OCI-LY1 (cell line): Measurements from ENCODE around the gene GABRA4.
A peak's percentile ranks its signal among the peaks of the same experiment; 100 is the strongest.

Experiments used
- H2AFZ ChIP-seq: fragments of 200-600 bp; sonication (generic), shearing (Covaris generic); 2 replicates; pipeline ENCODE4 v1.6.0; 2014; ENCODE audit warnings: antibody characterized with exemption, mild to moderate bottlenecking, low read length
- H3F3A ChIP-seq: fragments of 200-600 bp; sonication (generic), shearing (Covaris generic); 2 replicates; pipeline ENCODE4 v1.6.0; 2014; ENCODE audit warnings: mild to moderate bottlenecking, antibody characterized with exemption, low read length, moderate library complexity; ENCODE audit not compliant: insufficient read depth
- H3K27ac ChIP-seq: fragments of 200-600 bp; sonication (generic); 2 replicates; pipeline ENCODE4 v1.5.1; 2014; ENCODE audit warnings: low read length, mixed run types, mild to moderate bottlenecking, low read depth; ENCODE audit not compliant: poor library complexity, severe bottlenecking
- H3K27me3 ChIP-seq: fragments of 200-600 bp; sonication (generic); 2 replicates; pipeline ENCODE4 v1.6.0; 2014; ENCODE audit warnings: antibody characterized with exemption, mild to moderate bottlenecking, low read length, moderate library complexity; ENCODE audit not compliant: insufficient read depth
- H3K36me3 ChIP-seq: fragments of 200-600 bp; sonication (generic); 2 replicates; pipeline ENCODE4 v1.6.1; 2014; ENCODE audit warnings: mild to moderate bottlenecking, antibody characterized with exemption, low read length, moderate library complexity, mixed read lengths; ENCODE audit not compliant: insufficient read depth
- H3K4me1 ChIP-seq: fragments of 200-600 bp; sonication (generic); 2 replicates; pipeline ENCODE4 v1.5.1; 2014; ENCODE audit warnings: mild to moderate bottlenecking, low read length, moderate library complexity; ENCODE audit not compliant: insufficient read depth, severe bottlenecking
- H3K4me2 ChIP-seq: fragments of 200-600 bp; sonication (generic), shearing (Covaris generic); 2 replicates; pipeline ENCODE4 v1.6.1; 2014; ENCODE audit warnings: low read length
- H3K4me3 ChIP-seq: fragments of 200-600 bp; sonication (generic); 2 replicates; pipeline ENCODE4 v1.5.1; 2014; ENCODE audit warnings: low read length, low read depth, mild to moderate bottlenecking, mixed read lengths; ENCODE audit not compliant: poor library complexity, severe bottlenecking
- H3K79me2 ChIP-seq: fragments of 200-600 bp; shearing (Covaris generic); 2 replicates; pipeline ENCODE4 v1.6.1; 2016; ENCODE audit warnings: mixed run types, low read length, mixed read lengths; ENCODE audit not compliant: insufficient read depth
- H3K9ac ChIP-seq: fragments of 200-600 bp; sonication (generic), shearing (Covaris generic); 2 replicates; pipeline ENCODE4 v1.6.1; 2014; ENCODE audit warnings: mild to moderate bottlenecking, low read length, mixed read lengths
- H3K9me2 ChIP-seq: fragments of 200-600 bp; sonication (generic), shearing (Covaris generic); 2 replicates; pipeline ENCODE4 v1.6.1; 2014; ENCODE audit warnings: low read depth, mild to moderate bottlenecking, low read length, mixed read lengths
- H3K9me3 ChIP-seq: fragments of 200-600 bp; shearing (Covaris generic); 2 replicates; pipeline ENCODE4 v1.6.1; 2014; ENCODE audit warnings: low read length, mixed read lengths
- H4K20me1 ChIP-seq: fragments of 200-600 bp; sonication (generic), shearing (Covaris generic); 2 replicates; pipeline ENCODE4 v1.6.0; 2016; ENCODE audit warnings: mild to moderate bottlenecking, low read length; ENCODE audit not compliant: insufficient read depth
- CTCF ChIP-seq: fragments of 200-600 bp; sonication (generic), shearing (Covaris generic); IDR thresholded peaks from 2 replicates; pipeline ENCODE4 v1.5.1; 2017; ENCODE audit warnings: mild to moderate bottlenecking, antibody characterized with exemption, low read length, moderate library complexity, mixed read lengths
- EZH2 ChIP-seq: fragments of 200-600 bp; sonication (generic), shearing (Covaris generic); IDR thresholded peaks from 2 replicates; pipeline ENCODE4 v1.8.0; 2017; ENCODE audit warnings: borderline replicate concordance, mixed run types, mild to moderate bottlenecking, antibody characterized with exemption, low read length, moderate library complexity, mixed read lengths

Gene GABRA4

DNA sequence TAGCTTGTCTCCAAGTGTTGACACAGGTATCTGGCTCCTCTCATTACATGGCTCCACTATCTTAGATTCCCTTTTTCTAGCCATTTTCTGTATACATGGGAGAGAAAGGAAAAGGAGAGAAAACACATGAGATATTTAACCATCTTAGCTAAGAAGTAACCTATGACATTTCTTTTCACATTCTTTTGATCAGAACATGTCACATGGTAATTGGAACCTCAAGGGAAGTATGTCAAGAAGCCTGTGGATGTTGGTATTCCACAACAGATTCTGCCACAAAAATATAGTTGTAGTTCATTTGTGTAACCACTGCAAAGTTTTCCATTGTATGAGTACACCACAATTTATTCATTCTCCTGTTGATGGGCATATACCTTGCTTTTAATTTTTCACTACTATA, 19.3 kb upstream of the GABRA4 start:
- Histone ChIP-seq H3K9me3 (no peaks in the 10 kb centered on the region), H4K20me1 (no peaks in the 10 kb centered on the region), H3K9ac (no peak overlapping the region), H3K4me2 (no peak overlapping the region), H3K4me3 (no peak overlapping the region), H3K4me1 (no peaks in the 10 kb centered on the region), H2AFZ (no peak overlapping the region), H3K27me3 (no peaks in the 10 kb centered on the region), H3K79me2 (no peaks in the 10 kb centered on the region), H3K9me2 (no peaks in the 10 kb centered on the region), H3K36me3 (no peaks in the 10 kb centered on the region), H3F3A (no peaks in the 10 kb centered on the region), H3K27ac (no peak overlapping the region)
- TF ChIP-seq EZH2 (no peak), CTCF (no peak)

- no peaks in the 10 kb centered on the region for H3K36me3 ChIP-seq
- H3K9me2 ChIP-seq, result no peaks in the 10 kb centered on the region
- no peaks in the 10 kb centered on the region for H3F3A ChIP-seq
- no peak overlapping the region for H3K9ac ChIP-seq
- no peaks in the 10 kb centered on the region for H3K79me2 ChIP-seq
- H3K4me1 ChIP-seq, result no peaks in the 10 kb centered on the region
- no peaks in the 10 kb centered on the region for H3K27me3 ChIP-seq
- H3K4me2 ChIP-seq, result 0 out of 2 replicates have a peak overlapping the region, but pooled peaks have one; percentile 15
- TF ChIP-seq EZH2 (no peak), CTCF (no peak)
- no peak overlapping the region for H3K27ac ChIP-seq
- H2AFZ ChIP-seq, result no peak overlapping the region
- H3K4me3 ChIP-seq, result no peak overlapping the region
- no peaks in the 10 kb centered on the region for H3K9me3 ChIP-seq
- no peaks in the 10 kb centered on the region for H4K20me1 ChIP-seq
Observed at GRCh38 chr4:47010912-47011446, 17.6 kb upstream of the GABRA4 start.

DNA sequence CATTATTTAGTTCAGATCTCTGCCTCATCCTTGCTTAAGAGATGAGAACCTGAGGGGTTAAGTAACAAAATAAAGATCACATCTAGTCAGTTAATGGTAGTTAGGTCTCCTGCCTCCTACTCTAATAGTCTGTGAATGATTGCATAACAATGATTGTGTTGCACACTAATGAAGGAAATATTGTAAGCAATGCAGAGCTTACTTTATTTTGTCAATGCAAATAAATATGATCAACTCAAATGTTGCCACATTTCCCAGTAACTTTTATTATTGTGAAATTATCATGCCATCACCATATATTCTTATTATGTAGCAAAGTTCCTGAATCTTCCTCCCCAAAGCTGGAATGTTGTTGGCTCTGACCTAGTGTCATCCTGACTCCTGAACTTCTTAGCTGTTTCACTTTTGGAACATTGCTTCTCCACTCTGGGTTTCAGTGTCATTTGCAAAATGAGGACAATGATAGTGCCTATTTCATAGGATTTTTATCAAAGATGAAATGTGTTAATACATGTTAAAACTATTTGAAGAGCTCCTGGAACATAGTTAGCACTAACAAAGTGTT, 17.0 kb upstream of the GABRA4 start:
- H3K27me3 ChIP-seq, result no peaks in the 10 kb centered on the region
- no peaks in the 10 kb centered on the region for H3K9me3 ChIP-seq
- TF ChIP-seq EZH2, result no peak
- no peak for TF ChIP-seq CTCF
- no peaks in the 10 kb centered on the region for H3K9me2 ChIP-seq
- H2AFZ ChIP-seq, result no peak overlapping the region
- H3K9ac ChIP-seq, result no peak overlapping the region
- H3K36me3 ChIP-seq, result no peaks in the 10 kb centered on the region
- no peaks in the 10 kb centered on the region for H3K79me2 ChIP-seq
- no peak overlapping the region for H3K27ac ChIP-seq
- H3K4me3 ChIP-seq, result no peak overlapping the region
- H4K20me1 ChIP-seq, result no peaks in the 10 kb centered on the region
- H3F3A ChIP-seq, result no peaks in the 10 kb centered on the region
- no peaks in the 10 kb centered on the region for H3K4me1 ChIP-seq
- H3K4me2 ChIP-seq, result 0 out of 2 replicates have a peak overlapping the region, but pooled peaks have one; percentile 15
